ENCODE results near the gene FAM110D. TPM values are rescaled to one million over a fixed set of nuclear protein-coding genes. Genes with fewer than 3 reads are reported as not detected.

The FAM110D gene
- polyA plus RNA-seq, 1 experiment: not detected

- ChIA-PET POLR2A (no interaction called here), CTCF (interaction anchor here (0.8 to 6.0 kb wide), 6 partner anchors 9 to 61 kb away, joined by 3 to 32 read pairs (median 4); no protein-coding TSS in a partner anchor)
- no peak for DNase-seq (ENCODE audit: low read depth)
- Histone ChIP-seq H3K27me3 (ENCODE audit: control insufficient read depth, insufficient read depth, low read length) (no peaks in the 10 kb centered on the region), H3K36me3 (ENCODE audit: control insufficient read depth, insufficient read depth, low read length) (no peaks in the 10 kb centered on the region; the same call in 1 of the 2 replicates), H3K4me3 (ENCODE audit: low read depth, low read length) (peak overlapping the region; percentile 98)
- TF ChIP-seq CTCF (IDR thresholded peaks at IDR 0.05; ENCODE audit: insufficient read depth, low read depth, low read length): no peak
Observed at GRCh38 chr1:26112407-26112775, 46.5 kb upstream of the FAM110D start.

- TF ChIP-seq CTCF (IDR thresholded peaks at IDR 0.05; ENCODE audit: insufficient read depth, low read depth, low read length): no peak
- ChIA-PET CTCF (interaction anchor here (1.1 to 2.3 kb wide), 4 partner anchors 9 to 303 kb away, joined by 3 to 6 read pairs (median 4); no protein-coding TSS in a partner anchor), POLR2A (no interaction called here)
- no peak overlapping the region for H3K4me3 ChIP-seq (ENCODE audit: low read depth, low read length)
- DNase-seq (ENCODE audit: low read depth): no peak
- H3K27me3 ChIP-seq (ENCODE audit: control insufficient read depth, insufficient read depth, low read length): no peaks in the 10 kb centered on the region
- H3K36me3 ChIP-seq (ENCODE audit: control insufficient read depth, insufficient read depth, low read length): no peaks in the 10 kb centered on the region; the same call in 1 of the 2 replicates
Observed at GRCh38 chr1:26114165-26114927, 44.5 kb upstream of the FAM110D start.

GRCh38 chr1:26119892-26120608 lies 38.8 kb upstream of the FAM110D start:
- no peaks in the 10 kb centered on the region; the same call in 1 of the 2 replicates for H3K36me3 ChIP-seq (ENCODE audit: control insufficient read depth, insufficient read depth, low read length)
- ChIA-PET POLR2A (no interaction called here), CTCF (interaction anchor here (1.2 kb wide), 1 partner anchor 44 kb away, joined by 4 read pairs; no protein-coding TSS in a partner anchor)
- DNase-seq (ENCODE audit: low read depth): no peak
- TF ChIP-seq CTCF (IDR thresholded peaks at IDR 0.05; ENCODE audit: insufficient read depth, low read depth, low read length): no peak
- no peak overlapping the region for H3K4me3 ChIP-seq (ENCODE audit: low read depth, low read length)
- no peaks in the 10 kb centered on the region for H3K27me3 ChIP-seq (ENCODE audit: control insufficient read depth, insufficient read depth, low read length)

GRCh38 chr1:26121854-26122773 lies 36.8 kb upstream of the FAM110D start:
- POLR2A ChIA-PET: no interaction called here
- DNase-seq (ENCODE audit: low read depth): no peak
- no peak for TF ChIP-seq CTCF (IDR thresholded peaks at IDR 0.05; ENCODE audit: insufficient read depth, low read depth, low read length)
- CTCF ChIA-PET: interaction anchor here (0.7 to 4.1 kb wide), 10 partner anchors 10 to 138 kb away, joined by 3 to 24 read pairs (median 4); partner anchors contain the start of gene ZNF593
- Histone ChIP-seq H3K4me3 (ENCODE audit: low read depth, low read length) (no peak overlapping the region), H3K36me3 (ENCODE audit: control insufficient read depth, insufficient read depth, low read length) (no peaks in the 10 kb centered on the region), H3K27me3 (ENCODE audit: control insufficient read depth, insufficient read depth, low read length) (no peaks in the 10 kb centered on the region)
